HCT116 (cell line): Measurements from ENCODE around the gene MALT1.

Experiments used
- FOSL1 ChIP-seq: IDR thresholded peaks from 2 replicates; pipeline ENCODE4 v1.6.1; 2012; ENCODE audit warnings: low read depth
- RAD21 ChIP-seq: IDR thresholded peaks from 2 replicates; pipeline ENCODE4 v1.6.1; 2012; ENCODE audit warnings: low read depth, mild to moderate bottlenecking
- TF ChIP-seq, protein P1 (sequence below), 3 experiments: fragments of 200-600 bp in 1 of 3; sonication (generic) in 1 of 3; IDR thresholded peaks in 2 of 3; conservative IDR thresholded peaks in 1 of 3; 2 replicates each; pipeline ENCODE4 v1.5.1; 2012 to 2017; ENCODE audit warnings: low read depth in 2 of 3, low read length in 2 of 3, antibody characterized with exemption in 1 of 3, borderline replicate concordance in 1 of 3, control low read depth in 1 of 3, mild to moderate bottlenecking in 1 of 3, mixed read lengths in 1 of 3, mixed run types in 1 of 3, moderate library complexity in 1 of 3; ENCODE audit not compliant: insufficient read depth in 1 of 3

DNA sequence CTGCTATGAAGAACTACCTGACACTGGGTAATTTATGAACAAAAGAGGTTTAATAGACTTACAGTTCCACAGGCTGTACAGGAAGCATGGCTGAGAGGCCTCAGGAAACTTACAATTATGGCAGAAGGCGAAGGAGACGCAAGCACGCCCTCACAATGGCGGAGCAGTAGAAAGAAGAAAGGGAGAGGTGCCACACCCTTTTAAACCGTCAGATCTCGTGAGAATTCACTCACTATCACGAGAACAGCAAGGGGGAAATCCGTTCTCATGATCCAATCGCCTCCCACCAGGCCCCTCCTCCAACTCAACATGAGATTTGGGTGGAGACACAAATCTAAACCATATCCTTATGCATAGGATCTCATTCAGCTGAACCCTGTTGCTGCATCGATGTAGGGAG is 108.8 kb downstream of the MALT1 start:
- TF ChIP-seq FOSL1 (no peak), RAD21 (no peak)
- TF ChIP-seq, protein P1, sequence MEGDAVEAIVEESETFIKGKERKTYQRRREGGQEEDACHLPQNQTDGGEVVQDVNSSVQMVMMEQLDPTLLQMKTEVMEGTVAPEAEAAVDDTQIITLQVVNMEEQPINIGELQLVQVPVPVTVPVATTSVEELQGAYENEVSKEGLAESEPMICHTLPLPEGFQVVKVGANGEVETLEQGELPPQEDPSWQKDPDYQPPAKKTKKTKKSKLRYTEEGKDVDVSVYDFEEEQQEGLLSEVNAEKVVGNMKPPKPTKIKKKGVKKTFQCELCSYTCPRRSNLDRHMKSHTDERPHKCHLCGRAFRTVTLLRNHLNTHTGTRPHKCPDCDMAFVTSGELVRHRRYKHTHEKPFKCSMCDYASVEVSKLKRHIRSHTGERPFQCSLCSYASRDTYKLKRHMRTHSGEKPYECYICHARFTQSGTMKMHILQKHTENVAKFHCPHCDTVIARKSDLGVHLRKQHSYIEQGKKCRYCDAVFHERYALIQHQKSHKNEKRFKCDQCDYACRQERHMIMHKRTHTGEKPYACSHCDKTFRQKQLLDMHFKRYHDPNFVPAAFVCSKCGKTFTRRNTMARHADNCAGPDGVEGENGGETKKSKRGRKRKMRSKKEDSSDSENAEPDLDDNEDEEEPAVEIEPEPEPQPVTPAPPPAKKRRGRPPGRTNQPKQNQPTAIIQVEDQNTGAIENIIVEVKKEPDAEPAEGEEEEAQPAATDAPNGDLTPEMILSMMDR (IDR thresholded peaks at IDR 0.05 in 2 of 3, conservative IDR thresholded peaks at IDR 0.05 in 1 of 3; ENCODE audit: borderline replicate concordance in 1 of 3, insufficient read depth in 1 of 3, low read depth in 2 of 3, low read length in 2 of 3), result no peak
